Activated T-cell treated with anti-CD3 and anti-CD28 coated beads, Interleukin-2, amount 50 U/mL, for 72 hours (primary cell): ENCODE results near the gene CA10. TPM values are rescaled to one million over a fixed set of nuclear protein-coding genes. Genes with fewer than 3 reads are reported as not detected.

Experiments used
- ATAC-seq, 2 donors: fragments of 150-1000 bp; cut with Tn5 transposase; replicated peaks in 1 of 2; 2 replicates each; pipeline ENCODE4 v1.10.0; 2021; ENCODE audit warnings: moderate library complexity in 2 of 2, mild to moderate bottlenecking in 1 of 2
- DNase-seq, 2 donors: peaks; one replicate each; pipeline ENCODE4 v3.0.0; 2021 to 2022; ENCODE audit warnings: mixed read lengths in 1 of 2
- H3K27ac Mint-ChIP-seq: one replicate; pipeline ENCODE4 v1.8.0; 2022; ENCODE audit warnings: mild to moderate bottlenecking, moderate library complexity, mixed read lengths
- H3K27me3 Mint-ChIP-seq: one replicate; pipeline ENCODE4 v1.8.0; 2022; ENCODE audit warnings: low read depth, mixed read lengths
- H3K36me3 Mint-ChIP-seq, 2 donors: one replicate each; pipeline ENCODE4 v1.8.0; 2022; ENCODE audit warnings: mixed read lengths in 2 of 2, mild to moderate bottlenecking in 1 of 2; ENCODE audit not compliant: insufficient read depth in 2 of 2
- H3K4me1 Mint-ChIP-seq: one replicate; pipeline ENCODE4 v1.8.0; 2022; ENCODE audit warnings: low read depth, mixed read lengths
- H3K4me3 Mint-ChIP-seq, 2 donors: one replicate each; pipeline ENCODE4 v1.8.0; 2022; ENCODE audit warnings: mild to moderate bottlenecking in 2 of 2, mixed read lengths in 2 of 2, moderate library complexity in 2 of 2
- H3K9me3 Mint-ChIP-seq, 2 donors: one replicate each; pipeline ENCODE4 v1.8.0; 2022; ENCODE audit warnings: mixed read lengths in 2 of 2
- total RNA-seq, 2 donors: library from RNA; stranded (reverse); gene quantifications; one replicate each; pipeline ENCODE4 v1.2.3, GENCODE V29; 2022

CA10 gene
- total RNA-seq, 2 donors from 2014 or later, result not detected

- ATAC-seq, result no peak
- peaks cover 4 to 6% of the 10 kb centered on the region in 2 donors for H3K9me3 Mint-ChIP-seq
- no peaks in the 10 kb centered on the region for H3K36me3 Mint-ChIP-seq
These were observed 465.6 kb downstream of the CA10 start for GRCh38 chr17:51692917-51693316.

GRCh38 chr17:51687887-51688286 lies 470.6 kb downstream of the CA10 start:
- peaks cover 2 to 3% of the 10 kb centered on the region in 2 donors for H3K9me3 Mint-ChIP-seq
- ATAC-seq, result no peak
- no peaks in the 10 kb centered on the region for H3K27me3 Mint-ChIP-seq
- H3K4me1 Mint-ChIP-seq, result no peaks in the 10 kb centered on the region
- no peak overlapping the region for H3K27ac Mint-ChIP-seq
- no peak overlapping the region for H3K4me3 Mint-ChIP-seq
- H3K36me3 Mint-ChIP-seq, result no peaks in the 10 kb centered on the region
- DNase-seq, result no peak

More at GRCh38 chr17:51692917-51693316, 465.6 kb downstream of the CA10 start:
- no peak overlapping the region for H3K27ac Mint-ChIP-seq
- peaks cover 7% of the 10 kb centered on the region for H3K27me3 Mint-ChIP-seq
- H3K4me3 Mint-ChIP-seq, result no peak overlapping the region
- no peaks in the 10 kb centered on the region for H3K4me1 Mint-ChIP-seq
- DNase-seq, result no peak

- Mint-ChIP-seq H3K9me3 (peaks cover 1 to 2% of the 10 kb centered on the region in 2 donors), H3K27me3 (no peaks in the 10 kb centered on the region), H3K4me1 (no peaks in the 10 kb centered on the region), H3K36me3 (no peaks in the 10 kb centered on the region), H3K27ac (no peak overlapping the region), H3K4me3 (no peak overlapping the region)
- no peak for ATAC-seq
- DNase-seq, result no peak
These were observed 473.1 kb downstream of the CA10 start for GRCh38 chr17:51685287-51685909.

- Mint-ChIP-seq H3K9me3 (peaks cover 0 to 2% of the 10 kb centered on the region in 2 donors), H3K4me3 (no peak overlapping the region), H3K36me3 (no peaks in the 10 kb centered on the region), H3K27me3 (no peaks in the 10 kb centered on the region), H3K27ac (no peak overlapping the region), H3K4me1 (no peaks in the 10 kb centered on the region)
- ATAC-seq, result no peak
- DNase-seq, result no peak
These were observed 474.3 kb downstream of the CA10 start for GRCh38 chr17:51684214-51684613.

- Mint-ChIP-seq H3K27me3 (no peaks in the 10 kb centered on the region), H3K9me3 (no peaks in the 10 kb centered on the region), H3K36me3 (no peaks in the 10 kb centered on the region), H3K27ac (no peak overlapping the region), H3K4me3 (no peak overlapping the region), H3K4me1 (no peaks in the 10 kb centered on the region)
- ATAC-seq (no peak), DNase-seq (no peak)
These were observed 475.2 kb downstream of the CA10 start for GRCh38 chr17:51683291-51683690.

GRCh38 chr17:51682115-51682514 lies 476.4 kb downstream of the CA10 start:
- Mint-ChIP-seq H3K4me1 (no peaks in the 10 kb centered on the region), H3K27me3 (no peaks in the 10 kb centered on the region), H3K4me3 (no peak overlapping the region), H3K27ac (no peak overlapping the region), H3K9me3 (no peaks in the 10 kb centered on the region), H3K36me3 (no peaks in the 10 kb centered on the region)
- no peak for DNase-seq
- ATAC-seq, result no peak

- H3K27me3 Mint-ChIP-seq, result no peaks in the 10 kb centered on the region
- no peak for DNase-seq
- H3K4me3 Mint-ChIP-seq, result no peak overlapping the region
- no peak for ATAC-seq
- no peaks in the 10 kb centered on the region for H3K4me1 Mint-ChIP-seq
- H3K36me3 Mint-ChIP-seq, result no peaks in the 10 kb centered on the region
- no peaks in the 10 kb centered on the region for H3K9me3 Mint-ChIP-seq
- no peak overlapping the region for H3K27ac Mint-ChIP-seq
These were observed 480.6 kb downstream of the CA10 start for GRCh38 chr17:51677875-51678274.

GRCh38 chr17:51676691-51677487 lies 481.6 kb downstream of the CA10 start:
- DNase-seq, result no peak
- no peak for ATAC-seq
- H3K27ac Mint-ChIP-seq, result no peak overlapping the region
- peaks cover 0 to under 1% of the 10 kb centered on the region in 2 donors for H3K9me3 Mint-ChIP-seq
- no peaks in the 10 kb centered on the region for H3K4me1 Mint-ChIP-seq
- no peaks in the 10 kb centered on the region for H3K36me3 Mint-ChIP-seq
- H3K4me3 Mint-ChIP-seq, result no peak overlapping the region
- peaks cover 1% of the 10 kb centered on the region for H3K27me3 Mint-ChIP-seq

- no peak overlapping the region for H3K27ac Mint-ChIP-seq
- no peak for ATAC-seq
- H3K27me3 Mint-ChIP-seq, result peaks cover 10% of the 10 kb centered on the region
- no peaks in the 10 kb centered on the region for H3K4me1 Mint-ChIP-seq
- H3K36me3 Mint-ChIP-seq, result no peaks in the 10 kb centered on the region
- DNase-seq, result no peak
- H3K4me3 Mint-ChIP-seq, result no peak overlapping the region
- H3K9me3 Mint-ChIP-seq, result peaks cover 0 to 3% of the 10 kb centered on the region in 2 donors
These were observed 483.8 kb downstream of the CA10 start for GRCh38 chr17:51674579-51675255.

- Mint-ChIP-seq H3K4me1 (no peaks in the 10 kb centered on the region), H3K9me3 (peaks cover 0 to 7% of the 10 kb centered on the region in 2 donors), H3K4me3 (no peak overlapping the region), H3K27ac (no peak overlapping the region), H3K27me3 (peaks cover 10% of the 10 kb centered on the region), H3K36me3 (no peaks in the 10 kb centered on the region)
- DNase-seq (no peak), ATAC-seq (no peak)
These were observed 485.4 kb downstream of the CA10 start for GRCh38 chr17:51673070-51673469.

- H3K27me3 Mint-ChIP-seq, result peaks cover 10% of the 10 kb centered on the region
- no peak overlapping the region for H3K27ac Mint-ChIP-seq
- H3K36me3 Mint-ChIP-seq, result no peaks in the 10 kb centered on the region
- no peak for DNase-seq
- H3K9me3 Mint-ChIP-seq, result peaks cover 0 to 7% of the 10 kb centered on the region in 2 donors
- H3K4me3 Mint-ChIP-seq, result no peak overlapping the region
- ATAC-seq, result no peak
- no peaks in the 10 kb centered on the region for H3K4me1 Mint-ChIP-seq
These were observed 486.4 kb downstream of the CA10 start for GRCh38 chr17:51672065-51672464.

GRCh38 chr17:51670899-51671298 lies 487.6 kb downstream of the CA10 start:
- ATAC-seq, result no peak
- Mint-ChIP-seq H3K36me3 (no peaks in the 10 kb centered on the region), H3K27me3 (peaks cover 13% of the 10 kb centered on the region), H3K27ac (no peak overlapping the region), H3K4me1 (no peaks in the 10 kb centered on the region), H3K9me3 (peaks cover 0 to 7% of the 10 kb centered on the region in 2 donors), H3K4me3 (no peak overlapping the region)
- DNase-seq, result no peak

GRCh38 chr17:51668963-51669246 lies 489.6 kb downstream of the CA10 start:
- no peaks in the 10 kb centered on the region for H3K4me1 Mint-ChIP-seq
- H3K36me3 Mint-ChIP-seq, result no peaks in the 10 kb centered on the region
- peaks cover 16% of the 10 kb centered on the region for H3K27me3 Mint-ChIP-seq
- no peak overlapping the region for H3K27ac Mint-ChIP-seq
- H3K4me3 Mint-ChIP-seq, result no peak overlapping the region
- ATAC-seq (no peak), DNase-seq (no peak)
- H3K9me3 Mint-ChIP-seq, result peaks cover 0 to 7% of the 10 kb centered on the region in 2 donors
